CD4-positive, alpha-beta T cell (primary cell): ENCODE results near the gene RALGPS1. TPM values are rescaled to one million over a fixed set of nuclear protein-coding genes. Genes with fewer than 3 reads are reported as not detected.

Experiments used
- ATAC-seq: fragments of 200-7000 bp; cut with Tn5 transposase; one replicate; pipeline ENCODE4 v1.10.0; 2022; ENCODE audit warnings: mild to moderate bottlenecking; ENCODE audit not compliant: poor library complexity
- CTCF ChIA-PET: fragments of 350-600 bp; sonication (Branson Sonifier 250); formaldehyde crosslinking; loops from one replicate; lab custom pipeline; 2021; ENCODE audit warnings: antibody characterized with exemption, inconsistent platforms; lab: Charles Lee
- POLR2A ChIA-PET: fragments of 350-600 bp; sonication (Branson Sonifier 250); formaldehyde crosslinking; loops from one replicate; lab custom pipeline; 2021; ENCODE audit warnings: antibody characterized with exemption, inconsistent platforms; lab: Charles Lee
- DNase-seq, 14 experiments: peaks; one replicate each; pipeline ENCODE4 v3.0.0-alpha.2; 2013 to 2020; ENCODE audit warnings: mixed read lengths in 2 of 14
- H3K27ac ChIP-seq, 2 donors: one replicate each; pipeline versions ENCODE4 v1.5.1 to v1.7.0; 2013; ENCODE audit warnings: low read length in 2 of 2, low read depth in 1 of 2, mild to moderate bottlenecking in 1 of 2
- H3K27me3 ChIP-seq, 2 experiments: 1 replicate in 1 of 2; 2 replicates in 1 of 2; pipeline versions ENCODE4 v1.6.1 to v1.7.0; 2013; ENCODE audit warnings: low read length in 2 of 2, control low read depth in 1 of 2, mild to moderate bottlenecking in 1 of 2, moderate library complexity in 1 of 2; ENCODE audit not compliant: insufficient read depth in 2 of 2, control insufficient read depth in 1 of 2
- H3K36me3 ChIP-seq: one replicate; pipeline ENCODE4 v1.6.1; 2013; ENCODE audit warnings: low read length, control low read depth; ENCODE audit not compliant: insufficient read depth
- H3K4me1 ChIP-seq: one replicate; pipeline ENCODE4 v1.6.1; 2013; ENCODE audit warnings: low read length, control low read depth; ENCODE audit not compliant: insufficient read depth
- H3K4me3 ChIP-seq: one replicate; pipeline ENCODE4 v1.5.1; 2013; ENCODE audit warnings: mild to moderate bottlenecking, low read length, moderate library complexity
- H3K9me3 ChIP-seq, 2 experiments: 1 replicate in 1 of 2; 2 replicates in 1 of 2; pipeline versions ENCODE4 v1.6.1 to v1.7.0; 2013; ENCODE audit warnings: low read length in 2 of 2, mild to moderate bottlenecking in 2 of 2, control low read depth in 1 of 2, moderate library complexity in 1 of 2; ENCODE audit not compliant: control insufficient read depth in 1 of 2, insufficient read depth in 1 of 2
- H3K27ac Mint-ChIP-seq: one replicate; pipeline ENCODE4 v1.8.0; 2020; ENCODE audit warnings: mixed read lengths
- H3K27me3 Mint-ChIP-seq: one replicate; pipeline ENCODE4 v1.8.0; 2021; ENCODE audit warnings: mixed read lengths
- H3K36me3 Mint-ChIP-seq: one replicate; pipeline ENCODE4 v1.8.0; 2021; ENCODE audit warnings: low read depth, mixed read lengths
- H3K4me1 Mint-ChIP-seq: one replicate; pipeline ENCODE4 v1.8.0; 2021; ENCODE audit warnings: low read depth, mixed read lengths
- H3K4me3 Mint-ChIP-seq: one replicate; pipeline ENCODE4 v1.8.0; 2020; ENCODE audit warnings: mild to moderate bottlenecking, mixed read lengths
- H3K9me3 Mint-ChIP-seq: one replicate; pipeline ENCODE4 v1.8.0; 2020; ENCODE audit warnings: mixed read lengths
- CTCF ChIP-seq: fragments of 200-600 bp; IDR thresholded peaks from one replicate; pipeline ENCODE4 v1.8.0; 2022; ENCODE audit warnings: antibody characterized with exemption, mild to moderate bottlenecking
- intact Hi-C, 2 experiments: fragments of 100-400 bp; cut with DNase I in 1 of 2; cut with micrococcal nuclease in 1 of 2; formaldehyde crosslinking; loops; one replicate each; pipeline versions ENCODE4 v1.15.1 to v1.9.0; 2023 to 2025; cut with DNase I, micrococcal nuclease
- total RNA-seq, 174 experiments: library from RNA in 2 of 174; stranded (reverse) in 2 of 174; gene quantifications; one replicate each; pipeline ENCODE4 v1.2.3 and lab custom pipeline; 2021 to 2026

The RALGPS1 gene
- total RNA-seq, 2 experiments from 2014 or later, result 5.8 to 6.3 TPM

- H3K36me3 Mint-ChIP-seq, result no peaks in the 10 kb centered on the region
- no peaks in the 10 kb centered on the region for H3K27me3 Mint-ChIP-seq
- H3K27me3 ChIP-seq, result no peaks in the 10 kb centered on the region
- intact Hi-C loops, result no loop called here
- H3K4me3 Mint-ChIP-seq, result no peak overlapping the region
- DNase-seq (no peak), ATAC-seq (no peak)
- no peak for TF ChIP-seq CTCF
- H3K9me3 ChIP-seq, result no peaks in the 10 kb centered on the region
- H3K27ac ChIP-seq, result no peak overlapping the region
- no peaks in the 10 kb centered on the region for H3K9me3 Mint-ChIP-seq
- H3K27ac Mint-ChIP-seq, result no peak overlapping the region
- peaks cover 9% of the 10 kb centered on the region for H3K4me1 ChIP-seq
- CTCF ChIA-PET, result no interaction called here
- no peaks in the 10 kb centered on the region for H3K36me3 ChIP-seq
- POLR2A ChIA-PET, result no interaction called here
- peaks cover 32% of the 10 kb centered on the region for H3K4me1 Mint-ChIP-seq
- no peak overlapping the region for H3K4me3 ChIP-seq
Measured at GRCh38 chr9:127159325-127159801, 244.8 kb downstream of the RALGPS1 start.

GRCh38 chr9:127159949-127160610 lies 245.5 kb downstream of the RALGPS1 start:
- peaks cover 25% of the 10 kb centered on the region for H3K4me1 Mint-ChIP-seq
- no peaks in the 10 kb centered on the region for H3K27me3 Mint-ChIP-seq
- DNase-seq (no peak), ATAC-seq (no peak)
- no peak overlapping the region for H3K4me3 Mint-ChIP-seq
- CTCF ChIA-PET, result no interaction called here
- POLR2A ChIA-PET, result no interaction called here
- no peaks in the 10 kb centered on the region for H3K36me3 Mint-ChIP-seq
- H3K9me3 Mint-ChIP-seq, result no peaks in the 10 kb centered on the region
- no peak overlapping the region for H3K27ac Mint-ChIP-seq
- Histone ChIP-seq H3K9me3 (no peaks in the 10 kb centered on the region), H3K36me3 (no peaks in the 10 kb centered on the region), H3K27me3 (no peaks in the 10 kb centered on the region), H3K4me1 (peaks cover 3% of the 10 kb centered on the region), H3K27ac (no peak overlapping the region), H3K4me3 (no peak overlapping the region)
- TF ChIP-seq CTCF, result no peak
- intact Hi-C loops, result no loop called here

DNA sequence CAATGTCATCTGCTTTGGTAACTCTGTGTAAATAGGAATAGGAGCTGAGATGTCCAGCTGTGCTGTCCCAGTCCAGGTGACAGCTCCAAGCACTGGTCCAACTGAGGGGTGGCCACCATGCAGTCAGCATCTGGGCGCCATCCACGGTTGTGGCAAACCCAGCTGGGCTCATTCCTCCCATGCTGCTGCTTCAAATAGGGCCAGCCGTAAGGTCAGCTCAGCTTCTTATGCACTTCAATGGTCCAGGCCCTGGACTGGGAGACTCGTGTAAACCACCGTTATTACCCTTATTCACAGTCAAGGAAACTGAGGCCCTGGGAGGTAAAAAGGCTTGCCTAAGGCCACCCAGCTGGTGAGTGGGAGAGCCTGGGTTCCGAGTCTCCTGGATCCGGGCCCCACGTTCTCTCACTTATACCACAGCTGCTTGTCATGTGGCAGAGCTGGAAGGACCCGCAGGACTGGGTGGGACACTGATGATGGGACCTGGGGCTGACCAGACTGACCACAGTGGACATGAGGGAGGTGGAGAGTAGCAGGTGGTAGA lies 246.6 kb downstream of the RALGPS1 start:
- H3K4me3 ChIP-seq, result no peak overlapping the region
- DNase-seq, result no peak
- no peak for ATAC-seq
- Mint-ChIP-seq H3K4me1 (peaks cover 20% of the 10 kb centered on the region), H3K4me3 (no peak overlapping the region), H3K27ac (no peak overlapping the region), H3K36me3 (no peaks in the 10 kb centered on the region), H3K27me3 (no peaks in the 10 kb centered on the region), H3K9me3 (no peaks in the 10 kb centered on the region)
- no peak overlapping the region for H3K27ac ChIP-seq
- ChIA-PET CTCF (interaction anchor here (1.9 kb wide), 1 partner anchor 221 kb away, joined by 5 read pairs; no protein-coding TSS in a partner anchor), POLR2A (no interaction called here)
- H3K4me1 ChIP-seq, result no peaks in the 10 kb centered on the region
- H3K9me3 ChIP-seq, result no peaks in the 10 kb centered on the region
- TF ChIP-seq CTCF, result no peak
- no peaks in the 10 kb centered on the region for H3K36me3 ChIP-seq
- H3K27me3 ChIP-seq, result no peaks in the 10 kb centered on the region
- intact Hi-C loops, result no loop called here
